Effector CD4-positive, alpha-beta T cell (primary cell): ENCODE measurements around the gene MROH2A.

ENCODE experiments used
- DNase-seq: peaks from one replicate; pipeline ENCODE4 v3.0.0-alpha.2; 2020

The MROH2A gene

GRCh38 chr2:233802132-233802815, 24.1 kb downstream of the MROH2A start:
- no peak for DNase-seq

GRCh38 chr2:233803292-233803911, 25.3 kb downstream of the MROH2A start:
- no peak for DNase-seq

DNA sequence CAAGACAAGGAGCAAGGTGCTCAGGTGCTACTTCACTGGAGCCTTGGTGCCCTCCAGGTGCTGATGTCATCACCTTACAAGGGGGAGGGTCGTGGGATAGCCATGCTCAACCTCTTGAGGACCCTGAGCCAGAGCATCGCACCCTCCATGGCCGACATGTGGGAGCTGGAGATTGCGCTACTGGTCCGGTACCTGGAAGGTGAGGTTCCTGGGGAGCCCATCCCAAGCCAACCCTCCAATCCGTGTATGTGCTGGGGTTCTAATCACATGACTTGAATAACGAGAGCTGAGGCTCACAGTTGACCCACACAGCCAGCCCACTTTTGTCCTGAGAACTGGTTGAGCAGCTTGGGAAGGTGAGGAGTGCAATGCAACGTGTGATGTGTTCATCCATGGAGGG, 25.9 kb downstream of the MROH2A start:
- DNase-seq: no peak

- DNase-seq: no peak
These were observed 29.2 kb downstream of the MROH2A start for GRCh38 chr2:233807215-233807865.

DNA sequence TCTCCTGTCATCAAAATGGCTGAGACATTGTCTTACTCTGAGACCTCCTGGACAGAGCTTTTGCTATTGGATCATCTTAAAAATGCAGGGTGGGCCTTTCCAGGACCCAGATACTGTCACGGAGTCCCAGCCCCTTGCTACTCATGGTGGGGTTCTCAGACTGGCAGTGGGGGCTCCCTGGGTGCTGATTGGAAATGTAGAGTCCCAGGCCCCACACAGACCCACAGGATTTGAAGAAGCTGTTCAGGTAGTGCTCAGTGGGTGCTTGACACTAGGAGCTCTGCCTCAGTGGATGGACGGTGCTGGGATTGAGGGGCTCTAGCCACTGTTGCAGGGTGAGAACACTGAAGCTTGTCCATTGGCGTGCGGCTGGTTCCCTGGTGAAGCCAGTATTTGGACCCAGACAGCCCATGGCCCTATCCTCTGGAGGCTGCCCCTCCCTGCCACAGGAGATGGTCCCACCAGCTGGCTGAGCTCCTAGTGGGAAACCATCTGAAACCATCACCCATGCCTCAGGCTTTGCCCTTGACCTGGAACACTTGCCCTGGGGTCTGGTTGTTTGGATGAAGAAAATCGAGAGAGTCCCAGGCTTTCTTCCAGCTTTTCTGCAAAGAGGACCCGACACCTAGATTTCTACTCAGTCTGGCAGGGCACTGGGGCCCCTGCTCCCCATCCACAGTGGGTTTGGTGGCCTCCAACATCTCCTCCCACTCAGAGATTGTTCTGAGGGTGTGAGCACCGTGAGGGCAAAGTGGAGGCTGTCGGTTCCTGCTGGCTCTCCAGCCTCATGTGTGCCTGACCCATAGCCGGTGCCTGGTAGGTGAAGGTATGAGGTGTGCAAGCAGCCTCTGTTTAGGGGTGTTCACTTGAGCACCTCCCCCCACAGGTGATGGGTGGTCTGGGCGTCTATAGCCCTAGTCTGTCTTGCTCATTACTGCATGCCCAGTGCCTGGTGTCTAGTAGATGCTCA, 30.1 kb downstream of the MROH2A start:
- DNase-seq: no peak

DNA sequence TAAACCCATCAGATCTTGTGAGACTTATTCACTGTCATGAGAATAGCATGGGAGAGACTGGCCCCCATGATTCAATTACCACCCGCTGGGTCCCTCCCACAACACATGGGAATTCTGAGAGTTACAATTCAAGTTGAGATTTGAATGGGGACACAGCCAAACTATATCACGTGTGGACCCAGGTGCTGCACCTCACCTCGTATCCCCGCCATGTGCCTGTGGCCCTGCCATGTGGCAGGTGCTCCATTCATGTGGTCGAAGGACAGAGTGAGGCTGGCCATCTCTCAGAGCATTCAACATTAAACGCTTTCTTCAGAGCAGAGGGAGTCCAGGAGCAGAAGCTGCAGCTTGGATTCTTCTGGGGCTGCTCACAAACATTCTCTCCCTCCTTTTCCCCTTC, 32.3 kb downstream of the MROH2A start:
- no peak for DNase-seq

DNA sequence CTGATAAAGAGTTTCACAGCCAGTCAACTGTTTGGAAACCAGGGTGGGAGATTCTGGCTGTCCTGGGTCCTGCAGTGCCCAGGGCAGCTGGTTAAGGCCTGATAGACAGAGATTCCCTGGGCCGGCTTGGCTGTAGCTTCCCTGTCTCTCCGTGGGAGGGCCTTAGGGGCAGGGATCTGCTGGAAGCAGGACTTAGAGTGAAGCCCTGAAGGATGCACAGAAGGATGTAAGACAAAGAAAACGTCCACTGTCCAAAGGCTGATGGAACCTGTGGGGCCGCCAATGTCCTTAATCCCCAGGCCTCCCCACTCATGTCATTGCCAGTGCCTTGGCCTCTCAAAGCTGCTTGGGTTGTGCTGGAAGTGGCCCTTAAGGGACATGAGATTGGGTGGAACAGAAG, 33.0 kb downstream of the MROH2A start:
- DNase-seq: no peak

DNA sequence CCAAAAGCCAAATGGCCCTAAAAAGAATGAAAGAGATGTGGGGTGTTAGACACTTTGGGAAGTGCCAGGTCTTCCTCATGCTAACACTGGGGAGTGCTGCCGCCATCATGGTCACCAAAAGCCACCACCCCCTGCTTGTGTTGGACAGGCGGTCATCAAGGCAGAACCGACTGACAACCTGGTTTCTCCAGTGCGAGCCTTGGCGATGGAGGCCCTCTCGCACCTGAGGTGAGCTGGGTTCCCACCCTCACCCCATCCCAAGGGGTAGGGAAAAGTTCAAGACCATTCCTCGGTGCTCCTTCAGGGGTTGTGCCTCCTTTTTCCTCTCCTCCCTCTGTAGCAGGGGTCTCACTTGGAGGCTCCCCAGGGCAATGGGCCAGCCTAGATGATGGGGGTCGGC, 33.6 kb downstream of the MROH2A start:
- DNase-seq: no peak

GRCh38 chr2:233813236-233814055, 35.3 kb downstream of the MROH2A start:
- DNase-seq: no peak

- no peak for DNase-seq
These were observed 36.1 kb downstream of the MROH2A start for GRCh38 chr2:233814056-233814835.

DNA sequence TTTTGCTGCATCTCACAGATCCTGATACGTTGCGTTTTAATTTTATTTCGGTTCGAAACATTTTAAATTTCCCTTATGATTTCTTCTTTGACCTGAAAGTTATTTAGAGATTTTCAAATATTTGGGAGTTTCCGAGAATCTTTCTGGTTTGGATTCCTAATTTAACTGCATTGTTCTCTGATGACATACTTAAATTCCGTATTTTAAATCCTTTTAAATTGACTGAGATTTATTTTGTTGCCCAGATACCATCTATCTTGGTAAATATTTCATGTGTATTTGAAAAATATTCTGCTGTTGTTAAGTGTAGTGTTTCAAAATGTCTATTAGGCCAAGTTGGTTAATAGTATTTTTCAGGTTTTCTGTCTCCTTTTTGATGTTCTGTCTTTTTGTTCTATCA, 37.7 kb downstream of the MROH2A start:
- DNase-seq: no peak

DNA sequence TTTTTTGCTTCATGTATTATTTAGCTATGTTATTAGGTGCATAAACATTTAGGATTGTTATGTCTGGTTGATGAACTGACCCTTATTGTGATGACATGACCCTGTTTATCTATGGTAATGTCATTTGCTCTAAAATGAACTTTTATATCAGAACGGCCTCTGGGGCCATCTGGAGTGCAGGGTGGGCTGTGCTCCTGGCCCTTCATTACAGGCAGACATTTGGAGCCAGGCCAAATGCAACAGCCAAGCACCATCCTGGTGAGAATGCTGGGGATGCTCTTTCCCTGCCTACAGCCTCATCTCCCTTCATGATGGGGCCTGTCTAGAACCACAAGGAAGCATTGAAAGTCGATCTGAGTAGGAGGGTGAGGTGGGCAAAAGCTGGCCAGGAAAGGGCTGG, 38.2 kb downstream of the MROH2A start:
- DNase-seq: no peak

DNA sequence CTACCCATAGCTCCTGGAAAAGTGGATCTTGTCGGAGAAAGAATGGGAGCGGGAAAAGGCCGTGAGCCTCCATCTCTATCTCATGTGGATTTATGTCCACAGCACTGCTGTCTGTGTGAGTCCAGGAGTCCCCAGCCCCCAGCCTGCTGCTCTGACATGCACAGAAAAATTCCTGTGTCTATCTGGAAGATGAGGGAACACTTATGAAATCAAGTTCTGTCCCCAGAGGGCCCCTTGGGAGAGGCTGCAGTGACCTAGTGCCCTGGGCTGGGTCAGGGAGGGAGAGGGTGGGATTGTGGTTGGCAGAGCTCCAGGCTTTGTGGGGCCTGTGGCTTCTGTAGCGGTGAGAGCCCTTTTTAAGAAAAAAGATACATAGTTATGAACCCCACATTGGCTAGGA, 38.6 kb downstream of the MROH2A start:
- no peak for DNase-seq

GRCh38 chr2:233817361-233817911, 39.3 kb downstream of the MROH2A start:
- DNase-seq: no peak

GRCh38 chr2:233817995-233818638, 40.0 kb downstream of the MROH2A start:
- DNase-seq: no peak

DNA sequence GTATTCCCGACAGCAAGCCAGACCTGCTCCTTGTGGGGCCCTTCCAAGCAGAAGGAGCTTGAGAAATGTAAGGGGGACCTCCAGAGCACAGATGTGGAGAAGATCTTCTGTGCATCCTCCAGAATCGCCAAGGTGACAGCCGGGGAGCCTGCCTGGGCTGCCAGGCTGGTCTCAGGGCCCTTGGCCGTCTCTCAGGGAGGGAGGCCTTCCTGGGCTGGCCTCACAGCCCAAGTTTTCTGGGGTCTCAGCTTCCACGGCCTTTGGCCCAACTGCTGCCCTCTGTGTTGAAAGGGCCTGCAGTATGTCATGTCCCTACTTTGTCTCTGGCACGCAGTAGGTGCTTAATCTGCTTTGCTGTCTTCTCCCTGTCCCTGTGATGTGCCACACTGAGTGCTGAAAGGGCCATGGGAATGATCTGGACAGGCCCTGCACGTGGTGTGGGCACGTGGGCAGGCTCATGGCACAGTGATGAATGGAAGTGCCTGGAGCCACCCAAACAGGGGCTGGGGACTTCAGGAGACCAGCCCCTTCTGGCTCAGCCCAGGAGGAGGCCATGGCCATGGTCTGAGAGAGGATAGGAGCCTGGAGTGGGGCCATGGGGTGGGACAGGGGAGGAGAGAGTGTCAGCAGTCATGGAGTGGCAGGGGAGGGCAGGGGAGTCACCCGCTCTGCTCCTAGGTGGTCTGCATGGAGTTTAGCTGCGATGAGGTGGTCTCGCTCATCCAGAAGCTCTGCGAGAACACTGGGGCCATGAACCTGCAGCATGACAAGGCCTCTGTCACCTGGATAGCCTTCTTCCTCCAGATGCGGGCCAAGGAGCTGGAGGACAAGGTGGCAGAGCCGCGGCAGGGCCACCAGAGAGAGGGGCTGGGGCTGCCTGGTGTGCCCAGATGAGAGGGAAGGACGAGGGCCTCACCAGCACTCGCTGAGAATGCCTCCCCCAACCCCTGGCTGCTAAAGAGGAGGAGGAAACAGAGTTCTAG, 40.8 kb downstream of the MROH2A start:
- no peak for DNase-seq

DNA sequence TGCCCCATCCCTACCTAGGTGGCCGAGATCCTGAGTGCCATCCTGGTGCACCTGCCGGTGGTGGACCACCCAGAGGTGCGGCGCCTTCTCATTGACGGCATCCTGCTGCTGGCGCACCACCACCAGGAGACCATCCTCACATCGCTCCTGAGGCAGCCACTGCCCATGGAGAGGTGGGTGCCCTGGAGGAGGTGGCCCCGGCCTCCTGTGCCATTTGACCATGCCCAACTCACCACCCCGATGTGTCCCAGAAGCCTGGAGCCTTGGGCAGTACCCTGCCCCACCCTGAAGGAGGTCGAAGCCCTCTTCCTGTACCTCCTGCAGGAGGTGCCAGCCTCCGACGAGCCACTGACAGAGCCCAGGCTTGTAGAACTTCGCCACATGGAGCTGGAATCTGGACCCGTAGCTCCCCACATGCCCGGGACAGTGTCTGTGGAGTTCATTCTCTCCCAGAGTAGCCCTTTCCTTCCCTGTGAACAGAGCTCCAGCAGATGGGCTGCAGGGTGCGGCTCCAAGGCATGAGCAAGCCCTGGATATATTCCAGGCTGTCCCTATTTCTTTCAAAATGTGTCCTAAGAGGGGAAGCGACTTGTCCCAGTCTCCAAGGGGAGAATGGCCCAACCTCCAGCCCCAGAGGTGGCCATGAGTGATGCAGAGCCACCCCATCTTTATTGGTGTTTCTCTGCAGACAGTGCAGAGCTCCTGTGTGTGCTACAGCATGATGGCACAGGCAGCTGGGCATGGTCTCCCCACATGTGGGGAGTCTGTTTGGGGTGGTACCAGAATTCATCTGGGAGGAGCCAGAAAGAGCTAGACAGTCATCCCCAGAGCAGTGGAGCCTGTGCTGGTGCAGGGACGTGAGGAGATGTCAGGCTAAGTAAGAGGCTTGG, 42.0 kb downstream of the MROH2A start:
- no peak for DNase-seq

DNA sequence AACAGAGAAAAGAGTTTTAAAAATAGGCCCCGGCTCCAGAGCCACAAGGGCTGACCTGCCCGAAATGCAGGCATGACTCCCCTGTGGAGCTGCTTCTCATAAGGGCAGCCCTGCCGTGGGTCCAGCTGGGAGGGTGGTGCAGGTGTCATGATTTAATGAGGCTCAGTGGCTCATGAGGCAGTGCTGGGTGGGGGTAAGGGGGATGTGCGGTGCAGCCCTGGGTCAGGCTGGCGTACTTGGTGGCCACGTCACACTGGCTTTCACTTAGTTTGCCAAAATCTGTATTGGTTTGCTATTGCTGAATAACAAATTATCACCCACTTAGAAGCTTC, 42.6 kb downstream of the MROH2A start:
- no peak for DNase-seq
